ENCODE measurements around the gene RNF111. TPM values are rescaled to one million over a fixed set of nuclear protein-coding genes. Genes with fewer than 3 reads are reported as not detected.

RNF111 gene
- polyA plus RNA-seq, 1 donor from 2014 or later: 25.8 TPM

- no peak for TF ChIP-seq TAF1 (IDR thresholded peaks at IDR 0.05; ENCODE audit: low read depth)
- H3K4me3 ChIP-seq (ENCODE audit: low read length): no peak overlapping the region
- H3K9me2 ChIP-seq (ENCODE audit: insufficient read depth, low read length): no peaks in the 10 kb centered on the region
- no peaks in the 10 kb centered on the region for H3K27me3 ChIP-seq (ENCODE audit: insufficient read depth, low read depth, low read length)
- H3K79me2 ChIP-seq (replicated peaks; ENCODE audit: insufficient read depth, low read length): no peaks in the 10 kb centered on the region
- H3K27ac ChIP-seq (ENCODE audit: low read length): no peak overlapping the region
- H3K9me3 ChIP-seq (ENCODE audit: low read length): no peaks in the 10 kb centered on the region
- no peak overlapping the region for H2AFZ ChIP-seq (ENCODE audit: low read depth, low read length)
- no peaks in the 10 kb centered on the region for H3F3A ChIP-seq (ENCODE audit: insufficient read depth, low read length, poor library complexity, severe bottlenecking)
- H4K20me1 ChIP-seq (ENCODE audit: insufficient read depth): no peaks in the 10 kb centered on the region
- H3K36me3 ChIP-seq (ENCODE audit: insufficient read depth, low read length): peaks cover 15% of the 10 kb centered on the region
- H3K4me2 ChIP-seq (ENCODE audit: low read length): no peak overlapping the region
- H3K9ac ChIP-seq (ENCODE audit: low read length): no peak overlapping the region
Measured at GRCh38 chr15:59063042-59063441, 75.6 kb downstream of the RNF111 start.

GRCh38 chr15:59069430-59069829 lies 82.0 kb downstream of the RNF111 start:
- Histone ChIP-seq H3K4me3 (ENCODE audit: low read length) (no peak overlapping the region), H3K27me3 (ENCODE audit: insufficient read depth, low read depth, low read length) (no peaks in the 10 kb centered on the region), H4K20me1 (ENCODE audit: insufficient read depth) (no peaks in the 10 kb centered on the region), H3K4me2 (ENCODE audit: low read length) (no peak overlapping the region), H2AFZ (ENCODE audit: low read depth, low read length) (no peak overlapping the region), H3K27ac (ENCODE audit: low read length) (no peak overlapping the region), H3K36me3 (ENCODE audit: insufficient read depth, low read length) (peaks cover 8% of the 10 kb centered on the region), H3F3A (ENCODE audit: insufficient read depth, low read length, poor library complexity, severe bottlenecking) (no peaks in the 10 kb centered on the region), H3K9me2 (ENCODE audit: insufficient read depth, low read length) (no peaks in the 10 kb centered on the region), H3K9ac (ENCODE audit: low read length) (no peak overlapping the region), H3K9me3 (ENCODE audit: low read length) (no peaks in the 10 kb centered on the region), H3K79me2 (replicated peaks; ENCODE audit: insufficient read depth, low read length) (no peaks in the 10 kb centered on the region)
- TF ChIP-seq EZH2 (IDR thresholded peaks at IDR 0.05; ENCODE audit: borderline replicate concordance, insufficient read depth, low read length, poor library complexity, severe bottlenecking) (no peak), TAF1 (IDR thresholded peaks at IDR 0.05; ENCODE audit: low read depth) (no peak), RAD21 (conservative IDR thresholded peaks at IDR 0.05) (no peak), MXI1 (conservative IDR thresholded peaks at IDR 0.05; ENCODE audit: poor library complexity, severe bottlenecking) (no peak), REST (IDR thresholded peaks at IDR 0.05; ENCODE audit: borderline replicate concordance) (no peak), POLR2AphosphoS5 (IDR thresholded peaks at IDR 0.05) (no peak), SMC3 (conservative IDR thresholded peaks at IDR 0.05; ENCODE audit: poor library complexity) (no peak), CTCF (IDR thresholded peaks at IDR 0.05; ENCODE audit: poor library complexity, severe bottlenecking) (no peak), EP300 (conservative IDR thresholded peaks at IDR 0.05; ENCODE audit: poor library complexity, severe bottlenecking) (no peak)

GRCh38 chr15:59074607-59075006 lies 87.1 kb downstream of the RNF111 start:
- H3K79me2 ChIP-seq (replicated peaks; ENCODE audit: insufficient read depth, low read length): no peaks in the 10 kb centered on the region
- no peaks in the 10 kb centered on the region for H3K9me2 ChIP-seq (ENCODE audit: insufficient read depth, low read length)
- H4K20me1 ChIP-seq (ENCODE audit: insufficient read depth): no peaks in the 10 kb centered on the region
- H2AFZ ChIP-seq (ENCODE audit: low read depth, low read length): no peak overlapping the region
- no peak overlapping the region for H3K27ac ChIP-seq (ENCODE audit: low read length)
- no peaks in the 10 kb centered on the region for H3K27me3 ChIP-seq (ENCODE audit: insufficient read depth, low read depth, low read length)
- no peak for TF ChIP-seq EP300 (conservative IDR thresholded peaks at IDR 0.05; ENCODE audit: poor library complexity, severe bottlenecking)
- no peak overlapping the region for H3K4me3 ChIP-seq (ENCODE audit: low read length)
- no peaks in the 10 kb centered on the region for H3K9me3 ChIP-seq (ENCODE audit: low read length)
- H3K9ac ChIP-seq (ENCODE audit: low read length): no peak overlapping the region
- H3K36me3 ChIP-seq (ENCODE audit: insufficient read depth, low read length): peaks cover 8% of the 10 kb centered on the region
- H3K4me2 ChIP-seq (ENCODE audit: low read length): no peak overlapping the region
- no peaks in the 10 kb centered on the region for H3F3A ChIP-seq (ENCODE audit: insufficient read depth, low read length, poor library complexity, severe bottlenecking)
